OCI-LY7 (cell line): Measurements from ENCODE around the gene ZNF526.

ENCODE experiments used
- CTCF ChIP-seq: fragments of 200-600 bp; sonication (generic); conservative IDR thresholded peaks from 2 replicates; pipeline ENCODE4 v1.5.1; 2014; ENCODE audit warnings: mild to moderate bottlenecking, antibody characterized with exemption, low read length, moderate library complexity, mixed read lengths
- EZH2phosphoT487 ChIP-seq: fragments of 200-600 bp; sonication (generic); IDR thresholded peaks from 2 replicates; pipeline ENCODE4 v1.6.1; 2018; ENCODE audit warnings: low read depth, borderline replicate concordance, mild to moderate bottlenecking, mixed run types, antibody characterized with exemption, low read length, moderate library complexity, mixed read lengths

DNA sequence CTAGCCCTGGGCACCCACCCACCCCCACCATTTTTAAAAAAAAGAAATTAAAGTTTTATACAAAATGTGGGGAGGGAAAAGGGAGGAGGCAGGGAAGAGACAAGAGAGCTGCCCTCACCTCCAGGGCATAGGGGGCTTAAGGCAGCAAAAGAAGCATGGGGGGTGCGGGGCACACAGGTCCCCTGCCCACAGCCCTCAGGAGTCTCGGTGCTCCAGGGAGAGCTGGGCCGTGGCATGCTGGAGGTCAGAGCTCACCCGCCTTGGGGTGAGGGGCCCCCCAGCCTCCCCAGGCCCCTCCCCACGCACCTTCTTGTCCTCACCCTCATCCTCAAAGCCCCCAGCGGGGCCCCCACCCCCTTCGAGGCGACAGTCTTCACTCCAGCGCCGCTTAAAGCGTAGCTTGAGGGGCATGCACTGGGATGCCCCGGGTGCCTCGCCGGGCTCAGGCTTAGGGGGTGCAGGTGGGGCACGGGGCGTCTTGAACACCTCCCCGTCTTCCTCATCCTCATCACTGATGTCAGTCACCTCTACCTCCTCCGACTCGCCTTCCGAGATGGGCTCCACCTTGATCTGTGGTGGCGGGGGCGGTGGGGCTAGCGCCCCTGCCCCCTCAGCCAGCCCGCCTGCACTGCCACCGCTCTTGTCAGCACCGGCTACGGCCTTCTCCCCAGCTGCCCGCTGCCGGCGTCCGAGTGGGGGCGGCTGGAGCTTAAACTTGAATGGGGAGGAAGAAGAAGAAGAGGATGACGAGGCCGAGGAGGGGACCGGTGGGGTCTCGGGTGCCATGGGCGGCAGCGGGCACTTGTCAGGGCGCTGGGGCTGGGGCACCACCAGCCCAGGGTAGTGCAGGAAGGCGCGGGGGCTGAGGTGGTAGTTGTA lies 28.4 kb downstream of the ZNF526 start:
- TF ChIP-seq CTCF, result no peak
- no peak for TF ChIP-seq EZH2phosphoT487
